ENCODE measurements around the gene GPR162. TPM values are rescaled to one million over a fixed set of nuclear protein-coding genes. Genes with fewer than 3 reads are reported as not detected.

GPR162 gene
- total and polyA plus RNA-seq, 7 experiments from 2014 or later: 0.30 to 10.5 (median 0.38) TPM; not detected in 2

GRCh38 chr12:6825398-6826124 lies 3.9 kb downstream of the GPR162 start:
- Mint-ChIP-seq H3K9me3 (peaks cover 0 to 2% (median 0%) of the 10 kb centered on the region in 11 donors), H3K4me1 (peaks cover 27 to 42% (median 39%) of the 10 kb centered on the region in 7 donors), H3K36me3 (peaks cover 0 to 1% (median 0%) of the 10 kb centered on the region in 5 donors), H3K4me3 (peak overlapping the region in 7 of 10 donors; percentile 5 to 65 (median 35)), H3K27me3 (peaks cover 9 to 63% (median 26%) of the 10 kb centered on the region in 5 donors), H3K27ac (peak overlapping the region in 4 of 9 donors; percentile 22 to 84 (median 53))
- Histone ChIP-seq H3K4me3 (ENCODE audit: low read length) (no peak overlapping the region), H3K9me3 (ENCODE audit: control insufficient read depth in 2 of 3, low read length in 3 of 3) (no peaks in the 10 kb centered on the region), H3K36me3 (ENCODE audit: control insufficient read depth in 2 of 3, insufficient read depth in 3 of 3, low read length in 3 of 3) (no peaks in the 10 kb centered on the region), H3K27ac (ENCODE audit: low read depth, low read length) (no peak overlapping the region), H3K4me1 (ENCODE audit: control insufficient read depth in 2 of 2, insufficient read depth in 2 of 2, low read length in 2 of 2) (peaks cover 4 to 13% of the 10 kb centered on the region in 2 donors), H3K27me3 (ENCODE audit: control insufficient read depth in 2 of 2, insufficient read depth in 2 of 2, low read length in 2 of 2) (peaks cover 0 to 12% of the 10 kb centered on the region in 2 donors)
- DNase-seq (peak; percentile 69 to 89 (median 78)), ATAC-seq (peak; percentile 79)
- intact Hi-C loops (cut with micrococcal nuclease): loop anchor here (1.0 to 5.0 kb wide), 9 partner anchors 33 to 258 kb away; partner anchors contain the start of genes MLF2 (in 2 of the 2), NOP2 (in 1 of the 2) and ZNF384 (in 1 of the 2)
- POLR2A ChIA-PET: interaction anchor here (0.6 to 13.2 kb wide), 9 partner anchors 9 to 102 kb away, joined by 3 to 91 read pairs (median 4); partner anchors contain the start of genes CD4, CDCA3, COPS7A and MLF2
- CTCF ChIA-PET: interaction anchor here (0.7 to 6.6 kb wide), 18 partner anchors 9 to 356 kb away, joined by 3 to 94 read pairs (median 4); partner anchors contain the start of genes CD4, MLF2 and USP5

GRCh38 chr12:6826125-6826733 lies 4.6 kb downstream of the GPR162 start:
- ATAC-seq (no peak), DNase-seq (no peak)
- Histone ChIP-seq H3K36me3 (ENCODE audit: control insufficient read depth in 2 of 3, insufficient read depth in 3 of 3, low read length in 3 of 3) (no peaks in the 10 kb centered on the region), H3K9me3 (ENCODE audit: control insufficient read depth in 2 of 3, low read length in 3 of 3) (no peaks in the 10 kb centered on the region), H3K4me1 (ENCODE audit: control insufficient read depth in 2 of 2, insufficient read depth in 2 of 2, low read length in 2 of 2) (peaks cover 4 to 6% of the 10 kb centered on the region in 2 donors), H3K27me3 (ENCODE audit: control insufficient read depth in 2 of 2, insufficient read depth in 2 of 2, low read length in 2 of 2) (peaks cover 0 to 12% of the 10 kb centered on the region in 2 donors), H3K4me3 (ENCODE audit: low read length) (no peak overlapping the region), H3K27ac (ENCODE audit: low read depth, low read length) (no peak overlapping the region)
- intact Hi-C loops (cut with micrococcal nuclease): loop anchor here (5.0 kb wide), 2 partner anchors 139 to 259 kb away; partner anchors contain the start of genes NOP2 (in 1 of the 2) and ZNF384 (in 1 of the 2)
- peaks cover 9 to 68% (median 21%) of the 10 kb centered on the region in 5 donors for H3K27me3 Mint-ChIP-seq
- ChIA-PET POLR2A (interaction anchor here (1.1 to 13.2 kb wide), 6 partner anchors 10 to 73 kb away, joined by 3 to 91 read pairs (median 10); partner anchors contain the start of genes CD4, CDCA3, MLF2 and USP5), CTCF (interaction anchor here (0.7 to 6.6 kb wide), 9 partner anchors 9 to 266 kb away, joined by 3 to 94 read pairs (median 7); partner anchors contain the start of genes MLF2 and USP5)
- H3K9me3 Mint-ChIP-seq: peaks cover 0 to 2% (median 0%) of the 10 kb centered on the region in 11 donors
- H3K4me3 Mint-ChIP-seq: peak overlapping the region in 2 of 10 donors; percentile 32 to 45
- H3K36me3 Mint-ChIP-seq: no peaks in the 10 kb centered on the region
- peaks cover 21 to 38% (median 32%) of the 10 kb centered on the region in 7 donors for H3K4me1 Mint-ChIP-seq
- H3K27ac Mint-ChIP-seq: no peak overlapping the region

GRCh38 chr12:6826734-6827436 lies 5.3 kb downstream of the GPR162 start:
- CTCF ChIA-PET: interaction anchor here (2.0 to 6.6 kb wide), 4 partner anchors 9 to 93 kb away, joined by 7 to 94 read pairs (median 22); partner anchors contain the start of gene MLF2
- peak overlapping the region in 6 of 9 donors; percentile 10 to 81 (median 64) for H3K27ac Mint-ChIP-seq
- no peaks in the 10 kb centered on the region for H3K36me3 ChIP-seq (ENCODE audit: control insufficient read depth in 2 of 3, insufficient read depth in 3 of 3, low read length in 3 of 3)
- H3K4me1 ChIP-seq (ENCODE audit: control insufficient read depth in 2 of 2, insufficient read depth in 2 of 2, low read length in 2 of 2): peaks cover 3 to 4% of the 10 kb centered on the region in 2 donors
- ATAC-seq (no peak), DNase-seq (no peak)
- H3K4me1 Mint-ChIP-seq: peaks cover 19 to 36% (median 30%) of the 10 kb centered on the region in 7 donors
- POLR2A ChIA-PET: interaction anchor here (1.4 to 13.2 kb wide), 5 partner anchors 12 to 74 kb away, joined by 3 to 91 read pairs (median 16); partner anchors contain the start of genes CD4, CDCA3, MLF2 and USP5
- H3K27ac ChIP-seq (ENCODE audit: low read depth, low read length): no peak overlapping the region
- peaks cover 0 to 2% (median 0%) of the 10 kb centered on the region in 11 donors for H3K9me3 Mint-ChIP-seq
- peaks cover 9 to 70% (median 21%) of the 10 kb centered on the region in 5 donors for H3K27me3 Mint-ChIP-seq
- H3K27me3 ChIP-seq (ENCODE audit: control insufficient read depth in 2 of 2, insufficient read depth in 2 of 2, low read length in 2 of 2): peaks cover 0 to 12% of the 10 kb centered on the region in 2 donors
- intact Hi-C loops (cut with micrococcal nuclease): loop anchor here (5.0 kb wide), 2 partner anchors 140 to 260 kb away; partner anchors contain the start of genes NOP2 (in 1 of the 2) and ZNF384 (in 1 of the 2)
- H3K9me3 ChIP-seq (ENCODE audit: control insufficient read depth in 2 of 3, low read length in 3 of 3): no peaks in the 10 kb centered on the region
- H3K4me3 ChIP-seq (ENCODE audit: low read length): no peak overlapping the region
- peak overlapping the region; percentile 63 to 98 (median 73) for H3K4me3 Mint-ChIP-seq
- no peaks in the 10 kb centered on the region for H3K36me3 Mint-ChIP-seq

GRCh38 chr12:6827437-6827911 lies 5.9 kb downstream of the GPR162 start:
- Histone ChIP-seq H3K4me3 (ENCODE audit: low read length) (no peak overlapping the region), H3K4me1 (ENCODE audit: control insufficient read depth in 2 of 2, insufficient read depth in 2 of 2, low read length in 2 of 2) (peaks cover 0 to 4% of the 10 kb centered on the region in 2 donors), H3K27me3 (ENCODE audit: control insufficient read depth in 2 of 2, insufficient read depth in 2 of 2, low read length in 2 of 2) (peaks cover 0 to 9% of the 10 kb centered on the region in 2 donors), H3K9me3 (ENCODE audit: control insufficient read depth in 2 of 3, low read length in 3 of 3) (no peaks in the 10 kb centered on the region), H3K36me3 (ENCODE audit: control insufficient read depth in 2 of 3, insufficient read depth in 3 of 3, low read length in 3 of 3) (no peaks in the 10 kb centered on the region), H3K27ac (ENCODE audit: low read depth, low read length) (no peak overlapping the region)
- Mint-ChIP-seq H3K4me3 (peak overlapping the region; percentile 63 to 98 (median 73)), H3K9me3 (peaks cover 0 to 2% (median 0%) of the 10 kb centered on the region in 11 donors), H3K36me3 (no peaks in the 10 kb centered on the region), H3K4me1 (peaks cover 19 to 32% (median 28%) of the 10 kb centered on the region in 7 donors), H3K27ac (peak overlapping the region in 6 of 9 donors; percentile 10 to 81 (median 64)), H3K27me3 (peaks cover 9 to 69% (median 21%) of the 10 kb centered on the region in 5 donors)
- ATAC-seq (no peak), DNase-seq (peak in 5 of 9 donors; percentile 25 to 56 (median 34))
- intact Hi-C loops (cut with micrococcal nuclease): loop anchor here (5.0 kb wide), 2 partner anchors 140 to 260 kb away; partner anchors contain the start of genes NOP2 (in 1 of the 2) and ZNF384 (in 1 of the 2)
- CTCF ChIA-PET: interaction anchor here (1.9 to 5.7 kb wide), 2 partner anchors 8 to 38 kb away, joined by 8 to 27 read pairs; partner anchors contain the start of gene CD4
- POLR2A ChIA-PET: interaction anchor here (1.4 to 13.2 kb wide), 8 partner anchors 10 to 74 kb away, joined by 3 to 91 read pairs (median 5); partner anchors contain the start of genes CD4, CDCA3, MLF2 and USP5

GRCh38 chr12:6827982-6828780 lies 6.6 kb downstream of the GPR162 start, which contains the start of gene P3H3:
Gene P3H3, plus strand, starts transcription at chr12:6828407. Its CDS starts 34 bp downstream, at chr12:6828441.
- POLR2A ChIA-PET: interaction anchor here (0.5 to 13.2 kb wide), 18 partner anchors 9 to 1160 kb away, joined by 3 to 91 read pairs (median 4); partner anchors contain the start of genes CD4, CDCA3, COPS7A and MLF2
- CTCF ChIA-PET: interaction anchor here (1.0 to 1.9 kb wide), 7 partner anchors 21 to 274 kb away, joined by 3 to 8 read pairs (median 3); partner anchors contain the start of genes CD4 and SPSB2
- DNase-seq (peak in 2 of 9 donors; percentile 39 to 55), ATAC-seq (peak; percentile 54)
- Mint-ChIP-seq H3K9me3 (peaks cover 0 to 2% (median 0%) of the 10 kb centered on the region in 11 donors), H3K4me1 (peaks cover 19 to 32% (median 27%) of the 10 kb centered on the region in 7 donors), H3K27ac (peak within 1 kb of the TSS; percentile 77 to 93 (median 85)), H3K4me3 (peak within 1 kb of the TSS; percentile 88 to 98 (median 92)), H3K27me3 (peaks cover 9 to 62% (median 17%) of the 10 kb centered on the region in 5 donors), H3K36me3 (no peaks in the 10 kb centered on the region)
- intact Hi-C loops (cut with micrococcal nuclease): loop anchor here (1.0 to 5.0 kb wide), 5 partner anchors 24 to 261 kb away; partner anchors contain the start of genes ZNF384 (in 2 of the 2), NOP2 (in 1 of the 2), SPSB2 (in 1 of the 2) and USP5 (in 1 of the 2)
- Histone ChIP-seq H3K4me1 (ENCODE audit: control insufficient read depth in 2 of 2, insufficient read depth in 2 of 2, low read length in 2 of 2) (peaks cover 0 to 4% of the 10 kb centered on the region in 2 donors), H3K27ac (ENCODE audit: low read depth, low read length) (peak within 1 kb of the TSS; percentile 53), H3K4me3 (ENCODE audit: low read length) (peak within 1 kb of the TSS; percentile 77), H3K36me3 (ENCODE audit: control insufficient read depth in 2 of 3, insufficient read depth in 3 of 3, low read length in 3 of 3) (no peaks in the 10 kb centered on the region), H3K9me3 (ENCODE audit: control insufficient read depth in 2 of 3, low read length in 3 of 3) (no peaks in the 10 kb centered on the region), H3K27me3 (ENCODE audit: control insufficient read depth in 2 of 2, insufficient read depth in 2 of 2, low read length in 2 of 2) (peaks cover 0 to 9% of the 10 kb centered on the region in 2 donors)
